ENCODE results near the gene NDE1. TPM values are rescaled to one million over a fixed set of nuclear protein-coding genes. Genes with fewer than 3 reads are reported as not detected.

NDE1 gene
- total and polyA plus RNA-seq, 2 of the 8 experiments (the other 6 are each of a cell fraction or from before 2014, with no cell fraction given): 13.3 to 41.3 TPM

GRCh38 chr16:15770512-15770911 lies 120.5 kb downstream of the NDE1 start:
- no peak overlapping the region for H3K4me2 ChIP-seq (ENCODE audit: insufficient read depth in 1 of 2, low read depth in 2 of 2, low read length in 2 of 2)
- CTCF ChIA-PET (ENCODE audit: partially characterized antibody): interaction anchor here (0.6 to 1.2 kb wide), 12 partner anchors 9 to 1423 kb away, joined by 3 to 5 read pairs (median 4); no protein-coding TSS in a partner anchor
- 74% methylated on average over 3 of the region's 3 CpGs; no CpG with 5 or more reads in 1 of the 2 experiments for WGBS, 2 experiments (ENCODE audit: extremely low coverage in 1 of 2, insufficient coverage in 1 of 2, insufficient read length in 1 of 2, insufficient replicate concordance in 2 of 2, low coverage in 1 of 2, low lambda C conversion rate in 2 of 2, missing lambda C conversion rate in 1 of 2)
- TF ChIP-seq KDM4A (IDR thresholded peaks at IDR 0.05; ENCODE audit: low read depth, low read length, severe bottlenecking): no peak
- no peak for TF ChIP-seq POLR2A (IDR thresholded peaks at IDR 0.05; ENCODE audit: control extremely low read depth in 1 of 2, low read depth in 2 of 2, low read length in 2 of 2)
- no peak for TF ChIP-seq CTCF (IDR thresholded peaks at IDR 0.05; ENCODE audit: control extremely low read depth in 1 of 3, insufficient read depth in 1 of 3, low read depth in 1 of 3, low read length in 3 of 3)
- TF ChIP-seq TBP (IDR thresholded peaks at IDR 0.05; ENCODE audit: low read depth, low read length): no peak
- TF ChIP-seq POU5F1 (IDR thresholded peaks at IDR 0.05; ENCODE audit: low read depth, low read length): no peak
- no peak for TF ChIP-seq NRF1 (IDR thresholded peaks at IDR 0.05; ENCODE audit: low read depth, low read length)
- no peak for TF ChIP-seq CBX5 (IDR thresholded peaks at IDR 0.05; ENCODE audit: low read depth, low read length)
- TF ChIP-seq SUZ12 (IDR thresholded peaks at IDR 0.05; ENCODE audit: low read length): no peak
- TF ChIP-seq BCL11A (IDR thresholded peaks at IDR 0.05; ENCODE audit: low read depth in 2 of 2, low read length in 2 of 2): no peak
- no peak for TF ChIP-seq RNF2 (IDR thresholded peaks at IDR 0.05; ENCODE audit: borderline replicate concordance, low read depth, low read length, missing control alignments, poor library complexity, severe bottlenecking)
- no peak for TF ChIP-seq FOSL1 (IDR thresholded peaks at IDR 0.05; ENCODE audit: insufficient read depth, low read depth, low read length)

More at GRCh38 chr16:15770512-15770911, 120.5 kb downstream of the NDE1 start:
- Histone ChIP-seq H2AFZ (ENCODE audit: low read length) (no peak overlapping the region), H2AK5ac (ENCODE audit: low read depth, low read length) (no peak overlapping the region), H3K27me3 (replicated peaks in 1 of 4; ENCODE audit: control insufficient read depth in 3 of 4, extremely low read depth in 1 of 4, insufficient read depth in 3 of 4, low read length in 3 of 4) (no peaks in the 10 kb centered on the region), H3K9me3 (ENCODE audit: insufficient read depth in 2 of 2, low read depth in 1 of 2, low read length in 1 of 2) (no peaks in the 10 kb centered on the region), H3K4me3 (ENCODE audit: extremely low read depth in 1 of 4, insufficient read depth in 2 of 4, low read depth in 3 of 4, low read length in 4 of 4) (no peak overlapping the region), H2BK5ac (ENCODE audit: low read depth, low read length) (no peak overlapping the region), H3K18ac (ENCODE audit: extremely low read depth, low read length) (no peak overlapping the region), H2BK12ac (ENCODE audit: low read depth, low read length) (no peak overlapping the region), H2BK120ac (replicated peaks; ENCODE audit: low read depth, low read length) (no peak overlapping the region), H4K91ac (replicated peaks; ENCODE audit: insufficient read length, low read length) (no peak overlapping the region), H3K4me1 (replicated peaks in 1 of 4; ENCODE audit: control insufficient read depth in 3 of 4, insufficient read depth in 4 of 4, low read length in 3 of 4) (no peaks in the 10 kb centered on the region), H3K36me3 (ENCODE audit: control insufficient read depth in 2 of 4, insufficient read depth in 4 of 4, low read length in 3 of 4) (no peaks in the 10 kb centered on the region), H3K23me2 (ENCODE audit: low read depth, low read length) (peaks cover 4% of the 10 kb centered on the region; the same call in 1 of the 2 replicates), H4K20me1 (replicated peaks in 1 of 2; ENCODE audit: control insufficient read depth in 1 of 2, insufficient read depth in 2 of 2, low read length in 2 of 2) (no peaks in the 10 kb centered on the region), H3K79me1 (ENCODE audit: low read depth, low read length) (no peaks in the 10 kb centered on the region), H3K14ac (ENCODE audit: insufficient read length) (no peak overlapping the region), H2BK15ac (ENCODE audit: low read length) (no peak overlapping the region), H3K4ac (replicated peaks; ENCODE audit: insufficient read length, low read depth, low read length) (no peak overlapping the region), H4K8ac (ENCODE audit: extremely low read depth, insufficient read depth, low read length) (no peak overlapping the region), H2BK20ac (ENCODE audit: low read length) (no peak overlapping the region), H3K23ac (ENCODE audit: insufficient read length) (no peak overlapping the region), H3K56ac (replicated peaks; ENCODE audit: insufficient read length, low read depth, low read length) (no peak overlapping the region), H3K79me2 (ENCODE audit: control insufficient read depth in 1 of 2, insufficient read depth in 2 of 2, low read length in 2 of 2) (no peaks in the 10 kb centered on the region), H3K9ac (replicated peaks in 1 of 4; ENCODE audit: extremely low read depth in 1 of 4, low read depth in 3 of 4, low read length in 3 of 4) (no peak overlapping the region), H3K27ac (ENCODE audit: low read depth, low read length) (no peak overlapping the region), H4K5ac (ENCODE audit: insufficient read length, low read depth, low read length) (no peak overlapping the region)
- no peak for FAIRE-seq
- no peak for DNase-seq (ENCODE audit: low read depth in 1 of 2, low spot score in 2 of 2)
- POLR2A ChIA-PET (ENCODE audit: partially characterized antibody): interaction anchor here (0.7 to 1.1 kb wide), 2 partner anchors 62 to 118 kb away, joined by 3 read pairs; partner anchors contain the start of gene CEP20

Data from H1 (cell line).